GM19452 (cell line): ENCODE data around the gene GGTLC1.
A peak's percentile ranks its signal among the peaks of the same experiment; 100 is the strongest.

Experiments
- ATAC-seq: cut with Tn5 transposase; IDR thresholded peaks from one replicate; pipeline ENCODE4 v1.9.1; 2021; ENCODE audit not compliant: unreplicated experiment

GGTLC1 gene

GRCh38 chr20:23988561-23988960, at the start of gene GGTLC1:
TSS of gene GGTLC1 (minus strand) at chr20:23988779. CDS start at chr20:23986611, 2,168 bp downstream.
- ATAC-seq = no peak

- ATAC-seq = no peak
Measured at GRCh38 chr20:24034820-24035219, 46.2 kb upstream of the GGTLC1 start.

GRCh38 chr20:24033565-24033964, 45.0 kb upstream of the GGTLC1 start:
- ATAC-seq = no peak

- no peak for ATAC-seq
Measured at GRCh38 chr20:24033151-24033550, 44.6 kb upstream of the GGTLC1 start.

- ATAC-seq = no peak
Measured at GRCh38 chr20:24032400-24032898, 43.9 kb upstream of the GGTLC1 start.

GRCh38 chr20:24027229-24027628, 38.6 kb upstream of the GGTLC1 start:
- peak; percentile 61 for ATAC-seq

- no peak for ATAC-seq
Measured at GRCh38 chr20:24022621-24023180, 34.1 kb upstream of the GGTLC1 start.

GRCh38 chr20:24018796-24019195, 30.2 kb upstream of the GGTLC1 start:
- ATAC-seq = no peak

GRCh38 chr20:24017458-24017755, 28.8 kb upstream of the GGTLC1 start:
- no peak for ATAC-seq

GRCh38 chr20:24016607-24017457, 28.3 kb upstream of the GGTLC1 start:
- no peak for ATAC-seq

- ATAC-seq = no peak
Measured at GRCh38 chr20:24013953-24014352, 25.4 kb upstream of the GGTLC1 start.

GRCh38 chr20:24011282-24011681, 22.7 kb upstream of the GGTLC1 start:
- no peak for ATAC-seq

GRCh38 chr20:24007758-24008157, 19.2 kb upstream of the GGTLC1 start:
- ATAC-seq = no peak

- no peak for ATAC-seq
Measured at GRCh38 chr20:24007073-24007595, 18.6 kb upstream of the GGTLC1 start.

- ATAC-seq = no peak
Measured at GRCh38 chr20:24006626-24007025, 18.0 kb upstream of the GGTLC1 start.

- no peak for ATAC-seq
Measured at GRCh38 chr20:24004471-24004870, 15.9 kb upstream of the GGTLC1 start.

- no peak for ATAC-seq
Measured at GRCh38 chr20:24002896-24003295, 14.3 kb upstream of the GGTLC1 start.

- ATAC-seq = no peak
Measured at GRCh38 chr20:24001712-24002405, 13.3 kb upstream of the GGTLC1 start.

- no peak for ATAC-seq
Measured at GRCh38 chr20:23998844-23999243, 10.3 kb upstream of the GGTLC1 start.

- ATAC-seq = no peak
Measured at GRCh38 chr20:23998392-23998791, 9.8 kb upstream of the GGTLC1 start.

- ATAC-seq = no peak
Measured at GRCh38 chr20:23995905-23996666, 7.5 kb upstream of the GGTLC1 start.
